Left ventricle myocardium inferior (tissue), 1 donor: ENCODE results near the gene IKZF3. TPM values are rescaled to one million over a fixed set of nuclear protein-coding genes. Genes with fewer than 3 reads are reported as not detected.
"Not testable (repeated sequence)": the region's sequence is repeated elsewhere in the genome, so short reads cannot be mapped to it uniquely, and the experiment has no call there.

Experiments
- DNase-seq: peaks from one replicate; pipeline ENCODE4 v3.0.0-alpha.2; 2020
- H3K27ac ChIP-seq: fragments of 200-600 bp; replicated peaks from 2 replicates; pipeline ENCODE4 v1.8.0; 2021
- H3K27me3 ChIP-seq: fragments of 200-600 bp; 2 replicates; pipeline ENCODE4 v1.8.0; 2021; ENCODE audit warnings: low read depth
- H3K36me3 ChIP-seq: fragments of 200-600 bp; 2 replicates; pipeline ENCODE4 v1.8.0; 2021
- H3K4me1 ChIP-seq: fragments of 200-600 bp; 2 replicates; pipeline ENCODE4 v1.8.0; 2021
- H3K4me3 ChIP-seq: fragments of 200-600 bp; 2 replicates; pipeline ENCODE4 v1.8.0; 2021; ENCODE audit warnings: mild to moderate bottlenecking, moderate library complexity
- H3K9me3 ChIP-seq: fragments of 200-600 bp; replicated peaks from 2 replicates; pipeline ENCODE4 v1.8.0; 2021
- CTCF ChIP-seq: fragments of 200-600 bp; IDR thresholded peaks from 2 replicates; pipeline ENCODE4 v1.8.0; 2021; ENCODE audit warnings: antibody characterized with exemption, mild to moderate bottlenecking, borderline replicate concordance
- intact Hi-C: fragments of 100-400 bp; cut with micrococcal nuclease; formaldehyde crosslinking; loops from one replicate; pipeline ENCODE4 v1.11.0; 2022
- total RNA-seq: library from RNA; stranded (reverse); fragmentation: NEBNext Ultra II Directional; extraction: Animal tissue kit (Norgen Biotek cat#: 25700); gene quantifications from one replicate; pipeline ENCODE4 v1.2.1, GENCODE V29; 2021
- donor health status: DM: no; HTN: yes; CAD: no; lungs with severe emphysema.

The IKZF3 gene
- total RNA-seq, 1 donor from 2014 or later = 0.16 TPM

GRCh38 chr17:39732586-39732985, 131.5 kb downstream of the IKZF3 start:
- no peak for DNase-seq
- Histone ChIP-seq H3K27ac (no peak overlapping the region), H3K4me1 (peaks cover 20% of the 10 kb centered on the region), H3K4me3 (no peak overlapping the region), H3K27me3 (peaks cover 16% of the 10 kb centered on the region), H3K36me3 (peaks cover 16% of the 10 kb centered on the region), H3K9me3 (no peaks in the 10 kb centered on the region)
- no peak for TF ChIP-seq CTCF
- intact Hi-C loops = no loop called here

- intact Hi-C loops = no loop called here
- H3K27me3 ChIP-seq = no peaks in the 10 kb centered on the region
- H3K9me3 ChIP-seq = no peaks in the 10 kb centered on the region
- peak; percentile 94 for TF ChIP-seq CTCF
- H3K4me1 ChIP-seq = peaks cover 19% of the 10 kb centered on the region
- H3K36me3 ChIP-seq = peaks cover 37% of the 10 kb centered on the region
- H3K4me3 ChIP-seq = peak within 1 kb of the TSS; percentile 84
- peak; percentile 92 for DNase-seq
- peak within 1 kb of the TSS; percentile 92 for H3K27ac ChIP-seq
These were observed 133.8 kb downstream of the IKZF3 start, which contains the start of gene MIEN1 for GRCh38 chr17:39730095-39730921. Gene MIEN1 (minus strand): TSS chr17:39730532. CDS start chr17:39730495, 37 bp downstream.

- H3K4me3 ChIP-seq = peak overlapping the region; percentile 84
- peak overlapping the region; percentile 92 for H3K27ac ChIP-seq
- H3K27me3 ChIP-seq = no peaks in the 10 kb centered on the region
- no peaks in the 10 kb centered on the region for H3K9me3 ChIP-seq
- H3K36me3 ChIP-seq = peaks cover 46% of the 10 kb centered on the region
- peaks cover 19% of the 10 kb centered on the region for H3K4me1 ChIP-seq
- DNase-seq = no peak
- TF ChIP-seq CTCF = no peak
- intact Hi-C loops = no loop called here
These were observed 134.7 kb downstream of the IKZF3 start for GRCh38 chr17:39729280-39729851.

- peaks cover 61% of the 10 kb centered on the region for H3K36me3 ChIP-seq
- intact Hi-C loops = no loop called here
- no peaks in the 10 kb centered on the region for H3K27me3 ChIP-seq
These were observed 136.6 kb downstream of the IKZF3 start for GRCh38 chr17:39727556-39727955.

GRCh38 chr17:39726617-39727016, 137.5 kb downstream of the IKZF3 start:
- Histone ChIP-seq H3K36me3 (peaks cover 61% of the 10 kb centered on the region), H3K9me3 (no peaks in the 10 kb centered on the region), H3K4me3 (no peak overlapping the region), H3K4me1 (peaks cover 19% of the 10 kb centered on the region), H3K27me3 (no peaks in the 10 kb centered on the region), H3K27ac (no peak overlapping the region)
- no peak for DNase-seq
- no peak for TF ChIP-seq CTCF
- intact Hi-C loops = no loop called here

More at GRCh38 chr17:39727556-39727955, 136.6 kb downstream of the IKZF3 start:
- Histone ChIP-seq H3K27ac (no peak overlapping the region), H3K4me3 (no peak overlapping the region), H3K9me3 (no peaks in the 10 kb centered on the region), H3K4me1 (peaks cover 19% of the 10 kb centered on the region)
- no peak for DNase-seq
- TF ChIP-seq CTCF = no peak

GRCh38 chr17:39725923-39726322, 138.2 kb downstream of the IKZF3 start:
- DNase-seq, H3K4me3 ChIP-seq, H3K27ac ChIP-seq, H3K27me3 ChIP-seq, H3K9me3 ChIP-seq, intact Hi-C loops: not testable (repeated sequence)
- Histone ChIP-seq H3K4me1 (peaks cover 19% of the 10 kb centered on the region), H3K36me3 (peaks cover 61% of the 10 kb centered on the region)
